Right renal pelvis (tissue), 4 donors: ENCODE data around the gene DSC2. TPM values are rescaled to one million over a fixed set of nuclear protein-coding genes. Genes with fewer than 3 reads are reported as not detected.
"Not testable (repeated sequence)": the region's sequence is repeated elsewhere in the genome, so short reads cannot be mapped to it uniquely, and the experiment has no call there.

ENCODE experiments used
- DNase-seq, 4 donors: peaks; one replicate each; pipeline ENCODE4 v3.0.0-alpha.2; 2013; ENCODE audit warnings: low read depth in 4 of 4, low spot score in 3 of 4, missing footprints in 1 of 4
- polyA plus RNA-seq, 4 donors: library from polyadenylated mRNA; unstranded; fragments of 120-200 nt; gene quantifications; one replicate each; pipeline ENCODE4 v1.2.1, GENCODE V29; 2013; ENCODE audit not compliant: insufficient read length in 4 of 4

Gene DSC2
- 10 to 100 TPM; 42.9 to 55.5 (median 52.5) TPM for polyA plus RNA-seq

GRCh38 chr18:31102025-31102684, at the start of gene DSC2:
Gene DSC2, minus strand, starts transcription at chr18:31102421. Its CDS starts 450 bp downstream, at chr18:31101971.
- peak; percentile 14 to 31 (median 22) for DNase-seq

DNA sequence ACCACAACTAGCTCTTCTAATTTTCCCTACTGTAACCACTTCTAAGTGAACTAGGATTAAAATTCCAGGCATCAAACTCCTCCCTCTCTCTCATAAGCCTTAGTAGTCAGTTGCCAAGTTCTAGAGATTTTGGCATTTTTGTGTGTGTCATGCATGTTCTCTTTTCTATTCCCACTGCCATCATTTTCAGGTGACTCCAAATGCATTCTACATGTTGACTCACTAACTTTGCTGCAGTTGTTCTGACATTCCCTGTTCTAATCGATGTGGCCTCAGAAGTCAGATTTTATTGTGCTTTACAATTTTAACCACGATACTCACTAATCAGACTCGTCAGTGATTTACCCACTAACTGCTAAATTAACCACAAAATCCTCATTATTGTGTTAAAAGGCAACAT, 47.1 kb upstream of the DSC2 start:
- DNase-seq = no peak

- DNase-seq = no peak
Observed at GRCh38 chr18:31148600-31148999, 46.4 kb upstream of the DSC2 start.

- DNase-seq = no peak
Observed at GRCh38 chr18:31146809-31147208, 44.6 kb upstream of the DSC2 start.

DNA sequence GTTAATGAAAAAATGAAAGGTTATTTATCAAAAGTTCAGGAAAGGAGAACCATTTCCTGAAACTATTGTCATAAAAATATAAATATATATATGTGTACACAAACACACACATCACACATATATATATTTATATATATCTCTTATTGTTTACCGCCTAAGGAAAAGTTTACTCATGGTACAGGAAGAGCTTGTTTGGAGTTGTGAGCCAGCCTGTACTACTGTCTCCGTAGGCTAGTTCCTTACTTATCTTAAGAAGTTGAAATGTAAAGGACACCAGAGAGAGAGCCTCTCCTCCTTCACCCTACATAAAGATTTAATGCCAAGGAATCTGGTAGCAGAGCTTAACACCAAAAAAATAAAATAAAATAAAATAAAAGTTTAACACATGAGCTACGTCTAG, 40.8 kb upstream of the DSC2 start:
- DNase-seq = no peak

GRCh38 chr18:31138709-31139108, 36.5 kb upstream of the DSC2 start:
- DNase-seq = no peak

- DNase-seq = no peak
Observed at GRCh38 chr18:31134988-31135529, 32.8 kb upstream of the DSC2 start.

GRCh38 chr18:31129398-31130115, 27.3 kb upstream of the DSC2 start:
- DNase-seq = no peak

GRCh38 chr18:31125878-31126277, 23.7 kb upstream of the DSC2 start:
- no peak for DNase-seq

DNA sequence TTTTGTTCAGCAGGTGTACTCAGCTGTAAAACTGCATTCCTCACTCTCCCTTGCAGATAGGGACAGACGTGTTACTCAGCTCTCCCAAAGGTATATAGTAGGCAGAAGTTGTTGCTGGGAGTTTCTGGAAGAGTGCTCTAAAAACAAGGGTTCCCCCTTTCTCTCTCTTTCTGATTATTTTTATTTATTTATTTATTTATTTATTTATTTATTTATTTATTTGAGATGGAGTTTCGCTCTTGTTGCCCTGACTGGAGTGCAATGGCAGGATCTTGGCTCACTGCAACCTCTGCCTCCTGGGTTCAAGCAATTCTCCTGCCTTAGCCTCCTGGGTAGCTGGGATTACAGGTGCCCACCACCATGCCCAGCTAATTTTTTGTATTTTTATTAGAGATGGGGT, 20.9 kb upstream of the DSC2 start:
- not testable (repeated sequence) for DNase-seq

GRCh38 chr18:31120594-31120993, 18.4 kb upstream of the DSC2 start:
- DNase-seq = no peak

DNA sequence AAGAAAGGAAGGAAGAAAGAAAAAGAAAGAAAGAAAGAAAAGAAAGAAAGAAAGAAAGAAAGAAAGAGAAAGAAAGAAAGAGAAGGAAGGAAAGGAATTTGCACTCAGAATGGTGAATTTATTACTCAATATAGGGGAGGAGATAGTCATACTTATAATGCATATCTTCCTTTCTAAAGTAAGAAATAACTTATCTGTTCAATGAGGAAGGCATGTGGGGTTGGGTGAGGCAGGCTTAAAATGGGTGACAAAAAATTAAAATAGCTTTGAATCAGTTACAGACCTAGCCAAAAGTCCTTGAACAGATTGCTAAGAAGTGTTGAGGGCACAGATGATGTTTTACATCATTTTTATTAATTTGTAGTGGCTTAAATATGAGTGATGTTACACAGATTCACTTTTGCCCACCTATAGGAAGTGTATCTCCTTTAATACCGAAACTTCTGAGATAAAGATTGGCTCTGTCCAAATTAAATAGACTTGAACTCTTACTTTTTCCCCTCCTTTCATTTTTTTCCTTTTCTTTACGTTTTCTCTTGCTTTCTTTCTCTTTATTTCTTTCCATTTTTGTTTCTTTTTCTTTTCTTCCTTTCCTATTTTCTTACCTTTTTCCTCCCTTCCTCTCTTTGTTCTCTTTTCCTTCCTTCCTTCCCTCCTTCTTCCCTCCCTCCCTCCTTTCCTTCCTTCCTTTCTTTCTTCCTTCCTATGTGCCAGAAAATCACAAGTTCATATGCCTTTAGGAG, 14.8 kb upstream of the DSC2 start:
- no peak for DNase-seq

DNA sequence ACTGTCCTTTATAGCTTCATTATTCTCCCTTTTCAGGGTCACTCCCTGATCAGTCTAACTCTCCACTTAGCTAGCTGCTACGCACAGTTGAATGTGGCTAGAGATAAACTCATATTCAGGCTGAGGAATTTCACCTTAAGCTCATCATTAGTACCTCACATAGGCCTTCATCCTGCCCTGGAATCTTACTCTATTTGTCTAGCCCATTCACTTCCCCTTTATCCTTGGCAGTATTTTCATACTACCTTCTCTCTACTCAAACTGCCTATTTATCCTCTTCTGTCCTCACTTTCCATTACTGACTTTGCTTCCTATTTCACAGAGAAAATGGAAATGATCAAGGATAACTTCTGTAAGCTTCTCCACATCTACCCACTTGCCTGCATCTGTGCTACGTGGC, 10.6 kb upstream of the DSC2 start:
- no peak for DNase-seq

GRCh38 chr18:31105733-31106132, 3.5 kb upstream of the DSC2 start:
- DNase-seq = no peak

DNA sequence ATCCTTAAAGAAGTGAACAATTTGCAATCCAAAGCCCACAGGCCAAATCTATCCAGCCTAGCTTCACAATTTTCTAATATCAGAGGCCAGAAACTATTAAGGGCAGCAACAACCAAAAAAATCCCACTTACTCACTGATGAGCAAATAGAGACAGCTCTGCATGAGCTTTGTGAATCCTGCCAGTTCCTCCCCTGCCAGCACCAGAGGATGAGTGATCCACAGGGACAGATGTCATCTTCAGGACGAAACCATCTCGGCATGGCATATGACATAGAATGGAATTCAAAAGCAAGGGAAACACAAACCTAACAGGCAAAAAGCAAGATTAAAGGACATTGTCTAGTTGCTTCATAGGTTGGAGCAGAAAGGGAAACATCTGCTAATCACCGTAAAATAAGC, 2.2 kb upstream of the DSC2 start:
- DNase-seq = no peak

DNA sequence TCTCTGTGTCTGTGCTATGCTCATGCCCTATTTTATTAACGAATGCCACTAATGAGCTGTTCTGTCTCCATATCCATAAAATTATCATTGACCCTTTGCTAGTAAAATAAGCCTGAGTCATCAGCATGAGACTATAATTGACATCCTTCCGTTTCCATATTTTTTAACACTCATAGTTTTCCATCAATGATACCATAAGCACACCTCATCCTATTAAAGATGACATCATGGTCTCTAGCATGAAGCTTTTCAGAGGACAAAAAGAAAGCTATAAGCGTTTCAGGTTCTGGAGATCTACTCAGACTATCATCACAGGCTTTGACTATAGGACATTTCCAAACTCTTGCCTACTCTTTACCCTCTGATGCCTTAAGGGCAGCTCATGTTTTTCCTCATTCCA, 1.2 kb upstream of the DSC2 start:
- no peak for DNase-seq

DNA sequence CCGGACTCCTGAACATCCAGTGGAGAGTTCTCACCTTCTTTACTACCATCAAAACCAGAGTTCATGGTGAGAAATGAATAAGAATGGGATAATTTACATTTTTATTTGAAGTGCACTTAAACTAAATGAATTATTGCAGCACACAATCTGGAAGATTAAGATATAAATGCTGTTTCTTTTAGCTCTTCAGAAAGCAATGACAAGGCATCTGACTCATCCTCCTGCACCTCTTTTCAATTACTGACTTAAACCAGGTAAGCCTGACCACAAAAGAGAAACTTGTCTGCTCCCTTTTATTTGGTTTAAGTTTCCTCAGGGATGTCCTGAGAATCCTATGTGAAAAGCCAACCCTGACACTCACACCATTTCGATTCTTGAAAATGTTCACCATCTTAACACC, 720 bp upstream of the DSC2 start:
- DNase-seq = no peak

DNA sequence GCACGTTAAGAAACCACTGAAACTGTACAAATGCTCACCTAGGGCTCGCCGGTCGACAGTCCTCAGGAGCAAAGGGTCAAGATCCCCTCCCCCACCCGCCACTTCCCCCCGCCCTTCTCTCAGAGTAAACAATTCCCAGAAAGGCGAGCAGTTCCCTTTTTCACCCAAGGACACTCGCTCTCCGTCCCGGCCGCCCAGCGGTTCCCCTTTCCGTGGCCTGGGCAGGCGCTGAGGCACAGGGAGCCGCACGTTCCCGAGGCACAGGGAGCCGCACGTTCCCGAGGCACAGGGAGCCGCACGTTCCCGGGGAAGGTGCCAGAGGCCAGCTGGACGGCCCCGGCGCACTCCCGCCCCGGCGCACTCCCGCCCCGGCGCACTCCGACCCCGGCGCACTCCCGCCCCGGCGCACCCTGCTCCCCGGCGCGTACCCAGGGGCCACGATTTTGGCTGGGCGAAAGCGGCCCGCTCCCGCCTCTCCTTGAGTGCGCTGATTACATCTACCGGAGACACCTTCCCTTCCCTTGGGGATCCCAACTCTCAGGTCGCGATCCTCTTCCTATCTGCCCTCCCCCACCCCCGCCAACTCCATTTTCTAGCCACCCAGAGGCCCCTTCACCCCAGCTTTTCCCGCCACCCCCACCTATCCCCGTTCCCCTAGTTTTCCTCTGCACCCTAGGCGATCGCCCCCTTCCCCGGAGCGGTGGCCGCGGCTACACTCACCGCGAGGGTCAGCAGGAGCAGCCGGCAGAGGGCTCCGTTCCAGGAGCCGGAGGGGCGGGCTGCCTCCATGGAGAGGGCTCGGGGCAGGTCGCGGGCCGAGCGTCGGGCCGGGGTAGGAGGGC, 817 bp downstream of the DSC2 start:
- DNase-seq = peak; percentile 20 to 39 (median 34)

DNA sequence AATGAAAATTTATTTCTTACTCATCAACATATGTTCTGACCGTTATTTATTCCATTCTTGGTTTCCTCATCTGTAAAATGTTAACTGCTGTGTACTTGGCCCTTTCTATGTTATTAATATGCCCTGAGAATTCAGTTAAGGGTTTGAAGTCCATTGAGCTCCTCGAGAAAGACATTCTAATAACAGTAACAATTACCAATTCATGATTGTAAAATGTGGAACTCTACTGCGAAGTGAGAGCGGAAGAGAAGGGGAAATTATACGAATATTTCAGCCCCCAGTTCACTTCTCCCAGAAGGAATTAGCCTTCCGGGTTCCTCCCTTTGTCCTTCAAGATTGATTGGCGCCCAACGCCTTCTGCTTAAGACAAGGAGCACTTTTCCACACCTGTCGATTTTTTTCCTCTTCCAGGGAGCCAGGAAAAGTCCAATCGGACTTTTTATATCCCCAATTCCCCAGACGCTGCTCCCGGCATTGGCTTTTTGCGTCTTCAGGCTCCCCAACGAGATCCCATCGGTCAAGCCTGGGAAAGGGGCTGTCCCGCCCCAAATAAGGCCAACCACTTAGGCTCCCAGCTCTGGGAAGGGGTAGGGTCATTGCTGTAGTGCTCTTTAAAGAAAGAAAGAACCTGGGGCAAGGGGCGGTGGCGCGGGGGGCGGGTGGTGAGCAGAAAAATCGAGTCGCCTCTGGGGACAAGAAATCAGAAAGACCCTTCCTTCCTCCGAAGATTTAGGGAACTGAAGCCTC, 1.6 kb downstream of the DSC2 start:
- peak; percentile 4 to 27 (median 10) for DNase-seq
